ENCODE results near the gene KIF1C.

KIF1C gene

DNA sequence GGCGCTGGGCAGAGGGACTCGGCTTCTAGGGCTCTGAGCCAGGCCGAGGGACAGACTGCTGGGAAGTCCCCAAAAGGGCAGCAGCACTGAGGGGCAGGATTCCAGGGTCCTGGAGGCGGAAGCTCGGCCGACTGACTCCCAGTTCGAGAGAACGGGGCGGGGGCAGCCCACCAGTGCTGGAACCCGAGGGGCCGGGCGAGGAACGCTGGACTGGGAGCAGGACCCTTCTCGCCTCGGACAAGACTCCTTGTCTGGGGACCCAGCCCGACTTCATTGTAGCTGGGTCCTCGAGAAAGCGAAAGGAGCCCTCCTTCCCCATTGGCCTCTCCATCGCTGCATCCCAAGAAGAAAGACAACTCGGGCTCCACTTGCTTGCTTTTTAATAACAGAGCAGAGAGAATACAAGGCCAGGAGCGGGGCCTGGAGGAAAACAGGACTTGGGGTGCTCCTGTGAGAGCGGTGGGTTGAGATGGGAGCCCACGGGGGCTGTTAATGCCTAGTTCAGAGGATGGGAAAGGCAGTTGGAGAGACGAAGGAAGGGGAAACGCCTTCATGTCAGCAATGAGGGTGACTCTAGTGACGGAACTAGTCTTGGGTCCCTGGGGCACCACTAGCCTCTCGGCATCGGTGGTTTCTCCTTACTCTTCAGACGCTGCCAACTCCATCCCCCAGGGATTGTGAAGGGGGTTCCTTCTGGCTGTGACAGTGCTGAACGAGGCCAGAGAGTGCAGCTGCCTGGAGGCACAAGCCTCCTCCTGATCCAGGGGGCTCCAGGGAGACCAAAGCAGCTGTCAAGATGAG lies 9.8 kb upstream of the KIF1C start:
- Histone ChIP-seq H3K36me3 (ENCODE audit: insufficient read depth, low read length) (peaks cover under 1% of the 10 kb centered on the region), H3K27me3 (ENCODE audit: control insufficient read depth, insufficient read depth, low read length) (no peaks in the 10 kb centered on the region), H3K9me3 (replicated peaks; ENCODE audit: low read length) (no peaks in the 10 kb centered on the region), H3K4me2 (ENCODE audit: low read length) (peak overlapping the region; percentile 91), H3K9ac (ENCODE audit: low read depth, low read length) (peak overlapping the region; percentile 86), H3K4me3 (ENCODE audit: low read length) (peak overlapping the region; percentile 99), H3K4me1 (ENCODE audit: control insufficient read depth, insufficient read depth, low read length) (peaks cover 25% of the 10 kb centered on the region)

DNA sequence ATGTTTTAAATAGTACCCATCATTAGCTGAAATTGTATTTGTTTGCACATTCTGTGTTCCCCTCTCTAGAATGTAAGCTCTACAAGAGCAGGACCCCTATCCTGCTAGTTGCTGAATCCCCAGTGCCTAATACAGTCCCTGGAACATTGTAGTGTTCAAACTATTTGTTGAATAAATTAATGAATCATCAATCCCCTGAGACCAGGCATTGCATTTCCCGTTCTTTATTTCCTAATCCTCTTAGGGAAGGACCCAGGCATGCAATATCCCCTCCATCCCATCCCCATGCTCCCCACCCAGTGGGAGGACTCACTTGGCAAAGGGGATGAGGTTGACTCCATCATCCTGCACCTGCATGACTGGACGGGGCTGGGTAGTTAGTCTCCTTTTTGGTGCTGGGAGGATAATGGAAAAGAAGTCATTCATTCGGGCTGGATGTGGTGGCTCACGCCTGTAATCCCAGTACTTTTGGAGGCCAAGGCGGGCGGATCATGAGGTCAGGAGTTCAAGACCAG lies 3.6 kb upstream of the KIF1C start:
- Histone ChIP-seq H3K9ac (ENCODE audit: low read depth, low read length) (no peak overlapping the region), H3K4me1 (ENCODE audit: control insufficient read depth, insufficient read depth, low read length) (peaks cover 11% of the 10 kb centered on the region), H3K27me3 (ENCODE audit: control insufficient read depth, insufficient read depth, low read length) (no peaks in the 10 kb centered on the region), H3K36me3 (ENCODE audit: insufficient read depth, low read length) (no peaks in the 10 kb centered on the region), H3K9me3 (replicated peaks; ENCODE audit: low read length) (no peaks in the 10 kb centered on the region), H3K4me3 (ENCODE audit: low read length) (no peak overlapping the region), H3K4me2 (ENCODE audit: low read length) (no peak overlapping the region)

DNA sequence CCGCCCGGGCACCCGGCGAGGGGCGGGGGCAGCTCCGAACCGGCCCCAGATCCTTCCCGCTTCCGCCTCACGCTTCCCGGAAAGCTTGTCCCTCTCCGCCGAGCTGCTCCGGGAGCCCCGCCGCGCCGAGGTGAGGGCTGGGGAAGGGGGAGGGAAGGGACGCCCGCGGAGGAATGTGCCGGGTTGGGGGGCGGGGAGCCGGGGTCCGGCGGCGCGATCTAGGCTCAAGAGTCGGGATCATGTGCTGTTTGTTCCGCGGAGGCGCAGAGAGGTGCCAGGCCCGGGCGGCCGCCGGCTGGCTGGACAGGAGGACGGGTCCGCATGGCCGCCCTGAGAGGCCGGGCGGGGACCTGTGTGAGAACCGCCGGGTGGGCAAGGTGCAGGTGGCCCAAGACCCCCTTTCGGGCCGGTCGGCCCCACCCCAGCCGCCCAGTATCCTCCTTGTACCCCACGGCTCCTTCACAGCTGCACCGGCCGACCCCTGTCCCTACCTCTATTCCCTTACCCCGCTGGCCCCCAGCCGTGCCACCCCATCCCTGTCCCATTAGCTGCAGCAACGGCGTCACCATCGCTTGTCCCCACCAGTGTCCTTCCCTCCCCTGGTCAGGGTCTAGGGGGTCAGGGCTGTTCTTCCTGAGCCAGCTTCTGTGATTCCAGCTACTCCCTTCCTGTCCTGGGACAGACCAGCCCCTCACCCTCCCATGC lies 429 bp downstream of the KIF1C start:
- peaks cover 26% of the 10 kb centered on the region for H3K4me1 ChIP-seq (ENCODE audit: control insufficient read depth, insufficient read depth, low read length)
- no peaks in the 10 kb centered on the region for H3K9me3 ChIP-seq (replicated peaks; ENCODE audit: low read length)
- H3K9ac ChIP-seq (ENCODE audit: low read depth, low read length): peak overlapping the region; percentile 91
- peak overlapping the region; percentile 96 for H3K4me2 ChIP-seq (ENCODE audit: low read length)
- peak overlapping the region; percentile 88 for H3K4me3 ChIP-seq (ENCODE audit: low read length)
- H3K36me3 ChIP-seq (ENCODE audit: insufficient read depth, low read length): peaks cover 23% of the 10 kb centered on the region
- no peaks in the 10 kb centered on the region for H3K27me3 ChIP-seq (ENCODE audit: control insufficient read depth, insufficient read depth, low read length)

DNA sequence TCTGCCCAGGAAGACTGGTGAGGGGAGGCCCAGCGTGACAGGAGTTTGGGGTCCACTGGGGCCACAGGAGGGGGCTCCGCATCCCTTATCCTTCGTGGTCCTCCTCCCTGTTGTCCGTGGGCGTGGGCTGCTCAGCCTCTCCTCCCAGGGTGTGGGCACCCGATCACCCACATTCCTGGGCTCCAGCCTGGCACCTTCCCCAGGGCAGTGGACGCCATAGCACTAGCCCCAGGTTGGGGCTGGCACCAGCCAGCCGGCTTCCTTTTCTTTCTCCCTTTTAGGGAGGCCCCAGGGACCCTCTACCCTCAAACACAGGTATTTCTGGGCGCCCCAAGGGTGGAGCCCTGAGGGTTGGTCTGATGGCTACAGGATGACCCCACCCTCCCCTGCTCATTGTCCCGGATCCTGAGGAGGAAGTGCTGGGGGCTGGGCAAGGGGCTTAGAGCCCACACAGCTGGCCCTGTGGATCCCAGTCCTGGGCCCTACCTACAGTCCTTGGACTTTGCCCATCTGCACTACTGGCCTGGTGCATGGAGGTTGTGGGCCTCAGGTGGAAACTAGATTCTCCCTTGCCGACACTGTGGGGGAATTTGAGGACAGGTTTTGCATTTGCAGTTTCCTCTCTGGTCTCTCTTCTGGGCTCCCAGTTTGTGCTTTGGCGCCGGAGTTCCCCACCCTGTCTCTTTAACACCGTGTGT lies 1.1 kb downstream of the KIF1C start:
- peaks cover 30% of the 10 kb centered on the region for H3K36me3 ChIP-seq (ENCODE audit: insufficient read depth, low read length)
- H3K4me3 ChIP-seq (ENCODE audit: low read length): peak overlapping the region; percentile 88
- peak overlapping the region; percentile 91 for H3K9ac ChIP-seq (ENCODE audit: low read depth, low read length)
- no peaks in the 10 kb centered on the region for H3K27me3 ChIP-seq (ENCODE audit: control insufficient read depth, insufficient read depth, low read length)
- peaks cover 26% of the 10 kb centered on the region for H3K4me1 ChIP-seq (ENCODE audit: control insufficient read depth, insufficient read depth, low read length)
- peak overlapping the region; percentile 96 for H3K4me2 ChIP-seq (ENCODE audit: low read length)
- H3K9me3 ChIP-seq (replicated peaks; ENCODE audit: low read length): no peaks in the 10 kb centered on the region

DNA sequence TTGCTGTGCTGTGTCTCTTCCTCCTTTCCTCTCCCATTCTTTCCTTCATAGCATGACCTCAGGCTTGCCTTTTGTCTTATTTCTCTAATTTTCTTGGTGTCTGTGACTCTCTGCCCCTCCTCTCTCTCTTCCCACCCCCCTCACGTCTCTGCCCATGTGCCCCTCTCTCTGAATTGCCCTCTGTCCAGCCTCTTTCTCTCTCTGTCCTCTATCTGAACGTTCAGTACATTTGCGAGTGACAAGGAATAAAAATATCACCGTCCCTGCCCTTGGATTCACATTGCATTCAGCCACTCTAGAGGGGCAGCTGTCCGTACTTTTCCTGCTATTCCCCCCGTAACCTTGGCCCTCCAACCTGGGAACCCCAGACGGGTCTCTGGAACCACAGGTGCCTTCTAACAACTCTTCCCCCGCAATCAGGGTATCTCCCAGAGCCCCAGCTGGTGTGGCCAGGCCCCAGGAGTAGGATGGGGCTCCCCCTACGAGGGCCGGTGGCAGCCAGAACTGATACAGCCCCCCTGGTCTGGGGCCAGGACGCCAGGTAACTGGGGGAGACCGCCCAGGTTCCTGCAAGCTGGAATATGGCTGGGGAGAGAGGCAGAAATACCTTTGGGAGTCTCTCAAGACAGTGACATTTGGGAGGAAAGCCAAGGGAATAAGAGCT lies 1.8 kb downstream of the KIF1C start:
- Histone ChIP-seq H3K36me3 (ENCODE audit: insufficient read depth, low read length) (peaks cover 37% of the 10 kb centered on the region), H3K4me1 (ENCODE audit: control insufficient read depth, insufficient read depth, low read length) (peaks cover 26% of the 10 kb centered on the region), H3K4me2 (ENCODE audit: low read length) (peak overlapping the region; percentile 96), H3K9ac (ENCODE audit: low read depth, low read length) (peak overlapping the region; percentile 91), H3K27me3 (ENCODE audit: control insufficient read depth, insufficient read depth, low read length) (no peaks in the 10 kb centered on the region), H3K4me3 (ENCODE audit: low read length) (peak overlapping the region; percentile 88), H3K9me3 (replicated peaks; ENCODE audit: low read length) (no peaks in the 10 kb centered on the region)

DNA sequence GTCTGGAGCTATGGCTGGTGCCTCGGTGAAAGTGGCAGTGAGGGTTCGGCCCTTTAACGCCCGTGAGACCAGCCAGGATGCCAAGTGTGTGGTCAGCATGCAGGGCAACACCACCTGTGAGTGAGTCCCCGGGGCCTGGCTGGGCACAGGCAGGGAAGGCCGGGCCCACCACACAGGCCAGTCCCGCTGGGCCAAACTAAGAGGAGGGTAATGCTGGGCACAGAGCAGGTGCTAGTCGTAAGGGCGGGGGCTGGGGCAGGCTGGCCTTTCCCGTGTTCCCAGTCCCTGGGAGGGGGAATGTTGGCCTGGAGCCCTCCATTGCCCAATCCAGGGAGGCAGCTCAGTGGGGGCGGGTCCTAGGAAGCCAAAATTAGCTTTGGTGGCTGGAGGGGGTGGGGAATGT lies 2.5 kb downstream of the KIF1C start:
- H3K36me3 ChIP-seq (ENCODE audit: insufficient read depth, low read length): peaks cover 43% of the 10 kb centered on the region
- peak overlapping the region; percentile 91 for H3K9ac ChIP-seq (ENCODE audit: low read depth, low read length)
- H3K9me3 ChIP-seq (replicated peaks; ENCODE audit: low read length): no peaks in the 10 kb centered on the region
- peak overlapping the region; percentile 88 for H3K4me3 ChIP-seq (ENCODE audit: low read length)
- H3K27me3 ChIP-seq (ENCODE audit: control insufficient read depth, insufficient read depth, low read length): no peaks in the 10 kb centered on the region
- H3K4me2 ChIP-seq (ENCODE audit: low read length): peak overlapping the region; percentile 96
- peaks cover 26% of the 10 kb centered on the region for H3K4me1 ChIP-seq (ENCODE audit: control insufficient read depth, insufficient read depth, low read length)

DNA sequence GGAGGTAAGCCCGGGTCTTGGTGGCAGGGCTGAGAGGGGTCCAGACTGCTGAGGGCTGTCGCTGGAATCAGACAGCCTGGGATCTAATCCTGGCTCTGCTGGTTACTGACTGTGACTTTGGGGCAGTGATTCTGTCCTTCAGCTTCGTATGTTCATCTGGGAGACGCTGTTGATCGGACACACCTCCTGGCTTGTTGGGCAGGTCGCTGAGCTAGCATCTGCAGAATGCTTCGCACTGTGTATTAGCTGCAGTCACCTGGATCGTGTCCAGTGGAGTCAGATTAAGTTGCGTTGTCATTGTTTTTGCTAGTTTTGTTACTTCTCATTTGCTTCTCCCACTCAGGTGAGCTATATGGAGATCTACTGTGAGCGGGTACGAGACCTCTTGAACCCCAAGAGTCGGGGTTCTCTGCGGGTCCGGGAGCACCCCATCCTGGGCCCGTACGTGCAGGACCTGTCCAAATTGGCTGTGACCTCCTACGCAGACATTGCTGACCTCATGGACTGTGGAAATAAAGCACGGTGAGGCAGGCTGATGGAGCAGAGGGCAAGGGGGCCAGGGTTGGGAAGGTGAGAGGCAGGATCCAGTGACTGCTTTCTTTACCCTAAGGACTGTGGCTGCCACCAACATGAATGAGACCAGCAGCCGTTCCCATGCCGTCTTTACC lies 4.5 kb downstream of the KIF1C start:
- peaks cover 20% of the 10 kb centered on the region for H3K4me1 ChIP-seq (ENCODE audit: control insufficient read depth, insufficient read depth, low read length)
- H3K4me3 ChIP-seq (ENCODE audit: low read length): no peak overlapping the region
- no peaks in the 10 kb centered on the region for H3K27me3 ChIP-seq (ENCODE audit: control insufficient read depth, insufficient read depth, low read length)
- H3K9me3 ChIP-seq (replicated peaks; ENCODE audit: low read length): no peaks in the 10 kb centered on the region
- no peak overlapping the region for H3K4me2 ChIP-seq (ENCODE audit: low read length)
- H3K36me3 ChIP-seq (ENCODE audit: insufficient read depth, low read length): peaks cover 55% of the 10 kb centered on the region
- H3K9ac ChIP-seq (ENCODE audit: low read depth, low read length): no peak overlapping the region

DNA sequence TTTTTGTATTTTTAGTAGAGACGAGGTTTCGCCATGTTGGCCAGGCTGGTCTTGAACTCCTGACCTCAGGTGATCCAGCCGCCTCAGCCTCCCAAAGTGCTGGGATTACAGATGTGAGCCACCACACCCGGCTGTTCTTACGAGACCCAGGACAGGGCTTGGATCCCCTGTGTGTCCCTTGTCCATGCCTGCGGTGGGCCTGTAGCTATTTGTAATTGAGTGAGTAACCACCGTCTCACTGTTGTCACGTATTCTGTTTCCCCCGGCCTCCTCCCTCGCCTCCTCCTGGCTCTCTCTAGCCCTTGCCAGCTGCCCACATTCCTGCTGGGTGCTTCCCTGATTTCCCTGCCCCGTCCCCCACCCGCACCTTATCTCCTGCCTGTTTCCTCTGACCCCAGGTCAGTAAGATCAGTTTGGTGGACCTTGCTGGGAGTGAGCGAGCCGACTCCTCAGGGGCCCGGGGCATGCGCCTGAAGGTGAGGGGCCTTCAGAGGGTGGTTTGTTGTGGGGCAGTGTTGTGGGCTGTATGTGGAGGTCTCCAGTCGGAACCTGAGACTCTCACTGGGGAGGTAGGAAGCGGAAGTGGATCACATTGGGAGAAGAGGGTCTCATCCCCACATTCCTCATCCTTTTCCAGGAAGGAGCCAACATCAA lies 5.6 kb downstream of the KIF1C start:
- Histone ChIP-seq H3K27me3 (ENCODE audit: control insufficient read depth, insufficient read depth, low read length) (no peaks in the 10 kb centered on the region), H3K4me3 (ENCODE audit: low read length) (no peak overlapping the region), H3K4me2 (ENCODE audit: low read length) (no peak overlapping the region), H3K9ac (ENCODE audit: low read depth, low read length) (no peak overlapping the region), H3K36me3 (ENCODE audit: insufficient read depth, low read length) (peaks cover 66% of the 10 kb centered on the region), H3K9me3 (replicated peaks; ENCODE audit: low read length) (no peaks in the 10 kb centered on the region), H3K4me1 (ENCODE audit: control insufficient read depth, insufficient read depth, low read length) (peaks cover 20% of the 10 kb centered on the region)

DNA sequence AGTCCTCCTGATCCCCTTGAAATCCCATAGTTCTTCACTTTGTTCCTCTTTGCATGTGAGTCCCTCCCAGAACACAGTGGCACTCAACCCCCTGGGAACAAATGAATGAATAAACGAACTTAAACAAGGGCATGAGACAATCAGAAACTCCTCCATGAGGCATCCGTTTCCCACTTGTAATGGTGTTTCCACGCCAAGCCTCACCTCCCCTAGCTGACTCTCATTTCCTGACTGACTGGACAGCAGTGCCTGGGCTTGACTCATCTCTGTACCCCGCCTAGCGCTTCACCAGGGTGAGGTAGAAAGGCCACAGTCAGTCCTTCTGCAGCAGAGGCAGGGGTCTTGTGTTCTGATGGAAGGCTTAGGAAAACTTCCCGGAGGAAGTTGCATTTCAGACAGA lies 14.2 kb downstream of the KIF1C start:
- peaks cover 12% of the 10 kb centered on the region for H3K4me1 ChIP-seq (ENCODE audit: control insufficient read depth, insufficient read depth, low read length)
- no peak overlapping the region for H3K9ac ChIP-seq (ENCODE audit: low read depth, low read length)
- no peaks in the 10 kb centered on the region for H3K9me3 ChIP-seq (replicated peaks; ENCODE audit: low read length)
- H3K4me2 ChIP-seq (ENCODE audit: low read length): no peak overlapping the region
- H3K4me3 ChIP-seq (ENCODE audit: low read length): no peak overlapping the region
- no peaks in the 10 kb centered on the region for H3K27me3 ChIP-seq (ENCODE audit: control insufficient read depth, insufficient read depth, low read length)
- H3K36me3 ChIP-seq (ENCODE audit: insufficient read depth, low read length): peaks cover 78% of the 10 kb centered on the region

DNA sequence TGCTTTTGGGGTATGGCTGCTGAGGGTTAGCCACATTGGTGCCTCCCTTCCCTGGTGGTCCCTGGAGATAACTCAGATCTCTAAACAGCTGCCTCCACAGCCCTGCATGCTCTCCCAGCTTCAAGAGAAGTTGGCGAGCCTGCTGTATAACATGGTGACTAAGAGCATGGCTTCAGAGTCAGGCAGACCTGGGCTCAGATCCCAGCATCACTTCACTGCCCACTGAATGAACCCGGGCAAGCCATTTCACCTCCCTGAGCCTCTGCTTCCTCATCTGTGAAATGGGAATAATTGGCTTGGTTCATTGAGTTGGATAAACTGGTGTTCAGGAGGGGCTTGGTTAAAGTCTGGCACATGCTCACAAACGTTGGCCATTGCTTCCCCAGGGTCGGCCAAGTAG lies 16.6 kb downstream of the KIF1C start:
- Histone ChIP-seq H3K4me3 (ENCODE audit: low read length) (no peak overlapping the region), H3K36me3 (ENCODE audit: insufficient read depth, low read length) (peaks cover 70% of the 10 kb centered on the region)

More for the DNA sequence above, 16.6 kb downstream of the KIF1C start:
- Histone ChIP-seq H3K4me2 (ENCODE audit: low read length) (no peak overlapping the region), H3K9ac (ENCODE audit: low read depth, low read length) (no peak overlapping the region), H3K9me3 (replicated peaks; ENCODE audit: low read length) (no peaks in the 10 kb centered on the region), H3K27me3 (ENCODE audit: control insufficient read depth, insufficient read depth, low read length) (no peaks in the 10 kb centered on the region), H3K4me1 (ENCODE audit: control insufficient read depth, insufficient read depth, low read length) (peaks cover 12% of the 10 kb centered on the region)
